ENCODE measurements around the gene TRMU. TPM values are rescaled to one million over a fixed set of nuclear protein-coding genes. Genes with fewer than 3 reads are reported as not detected.

TRMU gene
- total and polyA plus RNA-seq, 2 donors (not counting 3 experiments of a cell fraction or from before 2014, with no cell fraction given): 42.4 to 65.7 TPM

GRCh38 chr22:46294784-46295183 is 40.7 kb upstream of the TRMU start:
- FAIRE-seq (no peak), DNase-seq (ENCODE audit: low read depth, low spot score) (no peak)
- Histone ChIP-seq H3K9ac (replicated peaks; ENCODE audit: extremely low read depth, insufficient read depth, low read length) (no peak overlapping the region), H3K4me2 (ENCODE audit: insufficient read depth, low read length) (no peak overlapping the region), H3K9me1 (replicated peaks; ENCODE audit: control insufficient read depth, extremely low read depth, insufficient read depth, low read length) (no peaks in the 10 kb centered on the region), H3K9me3 (replicated peaks; ENCODE audit: control insufficient read depth, insufficient read depth, low read length) (no peaks in the 10 kb centered on the region), H3K36me3 (ENCODE audit: control insufficient read depth in 2 of 2, extremely low read depth in 1 of 2, insufficient read depth in 2 of 2, low read length in 2 of 2) (peaks cover 8% of the 10 kb centered on the region in 2 experiments), H2AFZ (ENCODE audit: low read depth, low read length) (no peak overlapping the region), H3K4me3 (replicated peaks in 1 of 3; ENCODE audit: insufficient read depth in 1 of 3, low read depth in 1 of 3, low read length in 3 of 3) (no peak overlapping the region), H4K20me1 (replicated peaks; ENCODE audit: control insufficient read depth, extremely low read depth, insufficient read depth, low read length) (no peaks in the 10 kb centered on the region), H3K27ac (ENCODE audit: insufficient read depth, low read depth, low read length) (no peak overlapping the region), H3K27me3 (ENCODE audit: control insufficient read depth in 2 of 2, insufficient read depth in 2 of 2, low read length in 2 of 2) (no peaks in the 10 kb centered on the region), H3K79me2 (ENCODE audit: control insufficient read depth, insufficient read depth, low read length) (peaks cover 25% of the 10 kb centered on the region), H3K4me1 (ENCODE audit: control insufficient read depth, extremely low read depth, insufficient read depth, low read length) (peaks cover 14% of the 10 kb centered on the region)
- TF ChIP-seq CTCF (IDR thresholded peaks at IDR 0.05; ENCODE audit: extremely low read depth in 1 of 2, insufficient read depth in 1 of 2, low read depth in 1 of 2, low read length in 2 of 2) (no peak), JUN (IDR thresholded peaks at IDR 0.05; ENCODE audit: borderline replicate concordance, insufficient read depth, insufficient read length, low read depth) (no peak), POLR2AphosphoS5 (IDR thresholded peaks at IDR 0.05; ENCODE audit: insufficient read depth, low read depth, low read length) (no peak), FOS (IDR thresholded peaks at IDR 0.05; ENCODE audit: borderline replicate concordance, insufficient read depth, low read length) (no peak), MYC (IDR thresholded peaks at IDR 0.05; ENCODE audit: low read depth, low read length) (no peak), MAX (IDR thresholded peaks at IDR 0.05; ENCODE audit: insufficient read depth, insufficient read length) (no peak), EZH2 (IDR thresholded peaks at IDR 0.05; ENCODE audit: borderline replicate concordance, low read depth, low read length, severe bottlenecking) (no peak), POLR2A (IDR thresholded peaks at IDR 0.05; ENCODE audit: low read depth, low read length) (no peak)
- intact Hi-C loops (cut with micrococcal nuclease): loop anchor here (5.0 kb wide), 2 partner anchors 42 to 297 kb away; partner anchors contain the start of gene CDPF1
- dilution Hi-C loops (cut with MboI; ENCODE audit: extremely low pct_ligation_motif_present, low sequenced_read_pairs): no loop called here
- BruUV-seq (replicated peaks): no TSS peak
- ChIA-PET POLR2A (no interaction called here), CTCF (interaction anchor here (1.0 kb wide), 1 partner anchor 14 kb away, joined by 4 read pairs; no protein-coding TSS in a partner anchor)

All from endothelial cell of umbilical vein (primary cell).